OCI-LY7 (cell line): ENCODE results near the gene EGFL7. TPM values are rescaled to one million over a fixed set of nuclear protein-coding genes. Genes with fewer than 3 reads are reported as not detected.

Experiments
- BruUV-seq: library from RNA; stranded (reverse); fragments of 400-500 nt; replicated peaks from 2 replicates; lab custom pipeline; 2021; lab: Mats Ljungman, UMichigan
- CTCF ChIA-PET: fragments of 300-600 bp; sonication (Branson Sonifier 250); formaldehyde crosslinking; loops from one replicate; lab custom pipeline; 2022; ENCODE audit warnings: antibody characterized with exemption; ENCODE audit not compliant: unreplicated experiment; lab: Charles Lee
- POLR2A ChIA-PET: fragments of 300-600 bp; sonication (Branson Sonifier 250); formaldehyde crosslinking; loops from one replicate; lab custom pipeline; 2022; ENCODE audit warnings: antibody characterized with exemption; lab: Charles Lee
- DNase-seq: peaks from one replicate; pipeline ENCODE4 v3.0.0-alpha.2; 2015; ENCODE audit warnings: low spot score
- H2AFZ ChIP-seq: fragments of 200-600 bp; sonication (generic), shearing (Covaris generic); 2 replicates; pipeline ENCODE4 v1.6.1; 2014; ENCODE audit warnings: mild to moderate bottlenecking, antibody characterized with exemption, low read length, moderate library complexity
- H3K27ac ChIP-seq: fragments of 200-600 bp; sonication (generic); 2 replicates; pipeline ENCODE4 v1.5.1; 2014; ENCODE audit warnings: mixed run types, low read depth, mild to moderate bottlenecking, moderate library complexity, low read length, inconsistent platforms; ENCODE audit not compliant: poor library complexity, severe bottlenecking
- H3K36me3 ChIP-seq: fragments of 200-600 bp; sonication (generic); 2 replicates; pipeline ENCODE4 v1.6.1; 2014; ENCODE audit warnings: mild to moderate bottlenecking, antibody characterized with exemption, low read length, moderate library complexity, mixed read lengths; ENCODE audit not compliant: insufficient read depth
- H3K4me1 ChIP-seq: fragments of 200-600 bp; sonication (generic); 2 replicates; pipeline ENCODE4 v1.5.1; 2014; ENCODE audit warnings: mild to moderate bottlenecking, low read length; ENCODE audit not compliant: insufficient read depth, poor library complexity, severe bottlenecking
- H3K4me2 ChIP-seq: fragments of 200-600 bp; sonication (generic); 2 replicates; pipeline ENCODE4 v1.6.1; 2014; ENCODE audit warnings: mild to moderate bottlenecking, low read length
- H3K4me3 ChIP-seq: fragments of 200-600 bp; sonication (generic); 2 replicates; pipeline ENCODE4 v1.5.1; 2014; ENCODE audit warnings: mild to moderate bottlenecking, low read depth, low read length; ENCODE audit not compliant: poor library complexity, severe bottlenecking
- H3K79me2 ChIP-seq: fragments of 200-600 bp; sonication (generic); 2 replicates; pipeline ENCODE4 v1.6.1; 2016; ENCODE audit warnings: low read depth, mild to moderate bottlenecking, low read length, moderate library complexity, mixed read lengths; ENCODE audit not compliant: insufficient read depth
- H3K9me2 ChIP-seq: fragments of 200-600 bp; sonication (generic); 2 replicates; pipeline ENCODE4 v1.6.1; 2016; ENCODE audit warnings: mild to moderate bottlenecking, low read length, mixed read lengths; ENCODE audit not compliant: insufficient read depth
- H3K9me3 ChIP-seq: fragments of 200-600 bp; sonication (generic); 2 replicates; pipeline ENCODE4 v1.6.1; 2014; ENCODE audit warnings: mild to moderate bottlenecking, mixed run types, low read length, mixed read lengths
- H4K20me1 ChIP-seq: fragments of 200-600 bp; sonication (generic); 2 replicates; pipeline ENCODE4 v1.6.1; 2014; ENCODE audit warnings: mild to moderate bottlenecking, antibody characterized with exemption, low read length, moderate library complexity, mixed read lengths; ENCODE audit not compliant: insufficient read depth
- EZH2phosphoT487 ChIP-seq: fragments of 200-600 bp; sonication (generic); IDR thresholded peaks from 2 replicates; pipeline ENCODE4 v1.6.1; 2018; ENCODE audit warnings: low read depth, borderline replicate concordance, mild to moderate bottlenecking, mixed run types, antibody characterized with exemption, low read length, moderate library complexity, mixed read lengths
- intact Hi-C: fragments of 100-400 bp; cut with micrococcal nuclease; formaldehyde crosslinking; loops from one replicate; pipeline ENCODE4 v1.10.0; 2022; ENCODE audit not compliant: unreplicated experiment
- total RNA-seq, 2 experiments: library from RNA; depleted of rRNA in 1 of 2; stranded (reverse); fragments of >200 nt in 1 of 2; shearing (Covaris generic) in 1 of 2; gene quantifications; 2 replicates each; pipeline ENCODE4 v1.2.3, GENCODE V29; 2014 to 2022
- TF ChIP-seq, protein P1 (sequence below): fragments of 200-600 bp; sonication (generic); conservative IDR thresholded peaks from 2 replicates; pipeline ENCODE4 v1.5.1; 2014; ENCODE audit warnings: mild to moderate bottlenecking, antibody characterized with exemption, low read length, moderate library complexity, mixed read lengths

EGFL7 gene
- total RNA-seq, 2 experiments from 2014 or later: not detected

DNA sequence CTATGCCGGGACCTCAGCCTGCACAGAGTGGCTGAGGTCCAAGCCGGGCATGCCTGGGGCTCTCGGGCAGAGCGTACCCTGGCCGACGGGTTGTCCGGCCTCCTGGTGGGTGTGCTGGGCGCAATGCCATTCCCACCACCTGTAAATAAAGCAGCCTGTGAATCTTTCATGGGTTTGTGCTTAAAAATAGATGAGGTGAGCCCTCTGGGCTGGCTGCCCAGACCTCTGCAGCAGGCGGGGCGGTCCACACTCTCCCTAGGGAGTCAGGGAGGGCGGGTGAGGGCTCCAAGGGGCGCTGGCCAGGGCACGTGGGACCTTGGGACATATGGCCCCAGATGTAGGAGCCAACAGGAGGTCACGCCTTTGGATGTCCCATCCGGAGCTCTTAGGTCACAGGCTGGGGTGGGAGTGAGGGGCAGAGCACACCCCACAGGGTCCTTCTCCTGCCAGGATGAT lies 28.1 kb downstream of the EGFL7 start:
- Histone ChIP-seq H3K79me2 (no peaks in the 10 kb centered on the region), H3K9me2 (no peaks in the 10 kb centered on the region), H4K20me1 (no peaks in the 10 kb centered on the region), H3K9me3 (no peaks in the 10 kb centered on the region), H3K27ac (no peak overlapping the region), H3K4me2 (no peak overlapping the region), H3K4me3 (no peak overlapping the region), H3K4me1 (peaks cover 11% of the 10 kb centered on the region), H3K36me3 (no peaks in the 10 kb centered on the region), H2AFZ (no peak overlapping the region)
- ChIA-PET POLR2A (no interaction called here), CTCF (no interaction called here)
- no TSS peak for BruUV-seq
- no peak for DNase-seq
- TF ChIP-seq EZH2phosphoT487: no peak
- TF ChIP-seq, protein P1, sequence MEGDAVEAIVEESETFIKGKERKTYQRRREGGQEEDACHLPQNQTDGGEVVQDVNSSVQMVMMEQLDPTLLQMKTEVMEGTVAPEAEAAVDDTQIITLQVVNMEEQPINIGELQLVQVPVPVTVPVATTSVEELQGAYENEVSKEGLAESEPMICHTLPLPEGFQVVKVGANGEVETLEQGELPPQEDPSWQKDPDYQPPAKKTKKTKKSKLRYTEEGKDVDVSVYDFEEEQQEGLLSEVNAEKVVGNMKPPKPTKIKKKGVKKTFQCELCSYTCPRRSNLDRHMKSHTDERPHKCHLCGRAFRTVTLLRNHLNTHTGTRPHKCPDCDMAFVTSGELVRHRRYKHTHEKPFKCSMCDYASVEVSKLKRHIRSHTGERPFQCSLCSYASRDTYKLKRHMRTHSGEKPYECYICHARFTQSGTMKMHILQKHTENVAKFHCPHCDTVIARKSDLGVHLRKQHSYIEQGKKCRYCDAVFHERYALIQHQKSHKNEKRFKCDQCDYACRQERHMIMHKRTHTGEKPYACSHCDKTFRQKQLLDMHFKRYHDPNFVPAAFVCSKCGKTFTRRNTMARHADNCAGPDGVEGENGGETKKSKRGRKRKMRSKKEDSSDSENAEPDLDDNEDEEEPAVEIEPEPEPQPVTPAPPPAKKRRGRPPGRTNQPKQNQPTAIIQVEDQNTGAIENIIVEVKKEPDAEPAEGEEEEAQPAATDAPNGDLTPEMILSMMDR: no peak
- intact Hi-C loops: no loop called here

DNA sequence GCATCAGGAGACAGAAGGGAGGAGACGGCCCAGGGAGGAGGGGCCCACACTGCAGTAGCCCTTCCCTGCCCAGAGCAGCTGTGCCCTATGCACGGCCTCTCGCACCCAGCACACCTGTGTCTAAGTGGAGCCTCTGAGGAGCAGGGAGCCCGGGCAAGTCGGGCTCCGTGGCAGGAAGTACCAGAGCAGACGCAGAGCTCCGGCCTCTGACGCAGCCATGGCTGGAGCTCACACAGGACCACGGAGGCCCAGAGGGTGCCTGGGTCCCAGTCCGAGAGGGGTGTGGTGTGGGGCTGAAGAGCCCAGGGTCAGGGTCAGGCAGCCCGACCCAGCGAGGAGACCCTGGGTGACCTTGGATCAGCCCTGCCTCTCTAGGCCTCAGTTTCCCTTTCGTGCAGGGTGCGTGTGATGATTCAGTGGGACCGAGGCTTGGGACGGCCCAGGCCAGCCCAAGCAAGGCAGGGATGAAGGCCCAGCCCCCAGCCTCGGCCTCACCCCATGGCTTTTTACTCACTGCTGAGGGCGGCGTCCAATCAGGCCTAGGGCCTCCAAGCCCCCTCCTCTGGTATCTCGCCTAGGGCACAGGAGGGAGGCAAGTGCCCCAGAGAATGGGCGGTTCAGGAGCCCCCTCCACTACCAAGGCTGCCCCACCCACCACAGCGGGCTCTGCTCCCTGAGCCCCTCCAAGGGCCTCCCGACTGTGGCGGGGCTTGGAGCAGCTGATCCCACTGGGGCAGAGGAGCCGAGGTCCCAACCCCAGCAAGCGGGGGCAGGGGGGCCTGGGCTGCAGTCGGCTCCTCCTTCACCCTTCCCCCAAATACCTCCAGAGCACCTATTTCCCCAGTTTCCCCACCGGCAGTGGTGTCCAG lies 28.8 kb downstream of the EGFL7 start:
- Histone ChIP-seq H3K9me3 (no peaks in the 10 kb centered on the region), H3K4me2 (no peak overlapping the region), H3K27ac (no peak overlapping the region), H3K9me2 (no peaks in the 10 kb centered on the region), H2AFZ (no peak overlapping the region), H4K20me1 (no peaks in the 10 kb centered on the region), H3K4me1 (peaks cover 4% of the 10 kb centered on the region), H3K4me3 (no peak overlapping the region), H3K36me3 (no peaks in the 10 kb centered on the region), H3K79me2 (no peaks in the 10 kb centered on the region)
- no peak for DNase-seq
- TF ChIP-seq, protein P1: no peak
- TF ChIP-seq EZH2phosphoT487: no peak
- intact Hi-C loops: no loop called here
- BruUV-seq: no TSS peak
- ChIA-PET CTCF (no interaction called here), POLR2A (no interaction called here)
